HepG2 (cell line): ENCODE data around the gene RINL. TPM values are rescaled to one million over a fixed set of nuclear protein-coding genes. Genes with fewer than 3 reads are reported as not detected.

Experiments used
- AGO1 ChIP-seq: fragments of 200-400 bp; formaldehyde crosslinking; IDR thresholded peaks from 2 replicates; pipeline ENCODE4 v1.6.1; 2017; ENCODE audit warnings: mild to moderate bottlenecking, low read depth, low read length, moderate library complexity; ENCODE audit not compliant: poor library complexity, severe bottlenecking
- ATAD3A ChIP-seq: sonication (generic); formaldehyde crosslinking; IDR thresholded peaks from 2 replicates; pipeline ENCODE4 v1.4.0; 2020; ENCODE audit warnings: missing genetic modification reagents
- CBX2 ChIP-seq, 2 experiments: fragments of 200-600 bp in 1 of 2; sonication (generic); formaldehyde crosslinking in 1 of 2; IDR thresholded peaks; 2 replicates each; pipeline versions ENCODE4 v1.7.0 to v1.8.1; 2018 to 2022; ENCODE audit warnings: low read depth in 2 of 2, low read length in 1 of 2, mild to moderate bottlenecking in 1 of 2, missing genetic modification reagents in 1 of 2
- ERF ChIP-seq: IDR thresholded peaks from 2 replicates; pipeline ENCODE4 v1.6.1; 2018; ENCODE audit warnings: missing biosample characterization, missing genetic modification reagents
- HIVEP1 ChIP-seq: sonication (generic); formaldehyde crosslinking; IDR thresholded peaks from 2 replicates; pipeline ENCODE4 v1.4.0; 2020; ENCODE audit warnings: mild to moderate bottlenecking, missing genetic modification reagents
- KMT2A ChIP-seq: sonication (generic); formaldehyde crosslinking; IDR thresholded peaks from 2 replicates; pipeline ENCODE4 v1.4.0; 2020; ENCODE audit warnings: missing genetic modification reagents
- NR2C2 ChIP-seq: sonication (generic); formaldehyde crosslinking; IDR thresholded peaks from 2 replicates; pipeline ENCODE4 v1.4.0; 2020; ENCODE audit warnings: missing genetic modification reagents, mild to moderate bottlenecking, moderate library complexity, borderline replicate concordance
- TBP ChIP-seq: sonication (generic); formaldehyde crosslinking; IDR thresholded peaks from 2 replicates; pipeline ENCODE4 v1.5.0; 2020; ENCODE audit warnings: missing genetic modification reagents
- TEAD3 ChIP-seq: optimal IDR thresholded peaks from 2 replicates; pipeline ENCODE3; 2016; ENCODE audit warnings: borderline replicate concordance
- ZNF343 ChIP-seq: sonication (generic); formaldehyde crosslinking; IDR thresholded peaks from 2 replicates; pipeline ENCODE4 v1.4.0; 2020; ENCODE audit warnings: mild to moderate bottlenecking, missing genetic modification reagents
- ZNF460 ChIP-seq: sonication (generic); formaldehyde crosslinking; IDR thresholded peaks from 2 replicates; pipeline ENCODE4 v1.5.1; 2020; ENCODE audit warnings: missing genetic modification reagents, mild to moderate bottlenecking, borderline replicate concordance
- polyA plus RNA-seq, 8 experiments: library from polyadenylated mRNA; depleted of rRNA in 3 of 8; stranded (reverse) in 7 of 8; unstranded in 1 of 8; fragments of >200 nt; fragmentation: Illumina TruSeq in 4 of 8; extraction: Trizol in 4 of 8; gene quantifications; 2 replicates each; pipeline versions ENCODE4 v1.2.1 to v1.2.3, GENCODE V29; 2011 to 2016; ENCODE audit warnings: low read depth in 4 of 8, missing spikeins in 1 of 8, mixed read lengths in 1 of 8; ENCODE audit not compliant: insufficient read depth in 1 of 8
- total RNA-seq, 5 experiments: library from RNA; depleted of rRNA; stranded (reverse); fragments of >200 nt; fragmentation: Illumina TruSeq; extraction: Trizol; gene quantifications; 2 replicates each; pipeline ENCODE4 v1.2.3, GENCODE V29; 2016; ENCODE audit warnings: low read depth in 1 of 5
- TF ChIP-seq, protein P1 (sequence below), 2 experiments: fragments of 450-650 bp in 1 of 2; sonication (generic) in 1 of 2; formaldehyde crosslinking in 1 of 2; IDR thresholded peaks; 2 replicates each; pipeline versions ENCODE4 v1.6.1 to v1.8.0; 2016 to 2022; ENCODE audit warnings: antibody characterized with exemption in 1 of 2, mild to moderate bottlenecking in 1 of 2, missing genetic modification reagents in 1 of 2
- TF ChIP-seq, protein P2 (sequence below): IDR thresholded peaks from 2 replicates; pipeline ENCODE4 v1.6.1; 2012; ENCODE audit warnings: inconsistent platforms
- TF ChIP-seq, protein P3 (sequence below): sonication (generic); formaldehyde crosslinking; IDR thresholded peaks from 2 replicates; pipeline ENCODE4 v1.8.1; 2022; ENCODE audit warnings: low read depth, mild to moderate bottlenecking, missing genetic modification reagents

RINL gene
- total and polyA plus RNA-seq, 2 of the 13 experiments (the other 11 are each of a cell fraction or from before 2014, with no cell fraction given) = 11.4 to 18.0 TPM

DNA sequence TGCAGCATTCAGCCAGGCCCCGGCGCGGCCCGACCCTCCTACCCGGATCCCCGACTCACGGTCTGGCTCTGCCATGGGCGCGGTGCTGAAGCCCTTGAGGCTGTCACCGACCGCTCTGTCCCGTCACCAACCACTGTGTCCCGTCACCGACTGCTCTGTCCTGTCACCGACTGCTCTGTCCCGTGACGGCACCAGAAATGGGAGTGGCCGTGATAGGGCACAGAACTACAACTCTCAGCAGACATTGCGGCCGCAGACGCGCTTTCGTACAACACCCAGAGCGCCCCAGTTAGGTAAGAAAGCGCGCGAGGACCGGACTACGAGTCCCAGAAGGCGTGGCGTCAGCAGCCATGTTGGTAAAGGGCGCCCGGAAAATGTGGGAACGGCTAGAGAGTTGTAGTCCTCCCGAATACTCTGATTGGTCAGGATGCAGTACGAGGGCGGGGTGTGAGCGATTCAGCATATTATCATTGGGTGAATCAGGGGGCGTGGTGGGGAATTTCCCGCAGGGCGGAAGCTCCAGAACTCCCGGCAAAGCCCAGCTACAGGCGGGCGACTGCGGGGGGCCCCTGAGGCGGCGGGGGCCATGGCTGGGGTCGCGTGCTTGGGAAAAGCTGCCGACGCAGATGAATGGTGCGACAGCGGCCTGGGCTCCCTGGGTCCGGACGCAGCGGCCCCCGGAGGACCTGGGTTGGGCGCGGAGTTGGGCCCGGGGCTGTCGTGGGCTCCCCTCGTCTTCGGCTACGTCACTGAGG is 21.5 kb upstream of the RINL start, which contains the start of the genes NFKBIB and SIRT2 (continued):
- TF ChIP-seq CBX2 (IDR thresholded peaks at IDR 0.05; ENCODE audit: low read depth, low read length) (no peak), CBX2 (CRISPR knock-in tag; IDR thresholded peaks at IDR 0.05; ENCODE audit: low read depth) (no peak), HIVEP1 (CRISPR knock-in tag) (peak; percentile 96), NR2C2 (CRISPR knock-in tag) (peak; percentile 90), TEAD3 (CRISPR knock-in tag) (peak; percentile 66), AGO1 (no peak), ERF (peak; percentile 62; the same call in 1 of the 2 replicates), KMT2A (CRISPR knock-in tag) (peak; percentile 26; the same call in 1 of the 2 replicates), ATAD3A (CRISPR knock-in tag) (no peak), ZNF343 (0 out of 2 replicates have a peak, but pooled peaks have one; percentile 50), ZNF460 (CRISPR knock-in tag) (no peak), TBP (CRISPR knock-in tag) (no peak)
- TF ChIP-seq, protein P1, sequence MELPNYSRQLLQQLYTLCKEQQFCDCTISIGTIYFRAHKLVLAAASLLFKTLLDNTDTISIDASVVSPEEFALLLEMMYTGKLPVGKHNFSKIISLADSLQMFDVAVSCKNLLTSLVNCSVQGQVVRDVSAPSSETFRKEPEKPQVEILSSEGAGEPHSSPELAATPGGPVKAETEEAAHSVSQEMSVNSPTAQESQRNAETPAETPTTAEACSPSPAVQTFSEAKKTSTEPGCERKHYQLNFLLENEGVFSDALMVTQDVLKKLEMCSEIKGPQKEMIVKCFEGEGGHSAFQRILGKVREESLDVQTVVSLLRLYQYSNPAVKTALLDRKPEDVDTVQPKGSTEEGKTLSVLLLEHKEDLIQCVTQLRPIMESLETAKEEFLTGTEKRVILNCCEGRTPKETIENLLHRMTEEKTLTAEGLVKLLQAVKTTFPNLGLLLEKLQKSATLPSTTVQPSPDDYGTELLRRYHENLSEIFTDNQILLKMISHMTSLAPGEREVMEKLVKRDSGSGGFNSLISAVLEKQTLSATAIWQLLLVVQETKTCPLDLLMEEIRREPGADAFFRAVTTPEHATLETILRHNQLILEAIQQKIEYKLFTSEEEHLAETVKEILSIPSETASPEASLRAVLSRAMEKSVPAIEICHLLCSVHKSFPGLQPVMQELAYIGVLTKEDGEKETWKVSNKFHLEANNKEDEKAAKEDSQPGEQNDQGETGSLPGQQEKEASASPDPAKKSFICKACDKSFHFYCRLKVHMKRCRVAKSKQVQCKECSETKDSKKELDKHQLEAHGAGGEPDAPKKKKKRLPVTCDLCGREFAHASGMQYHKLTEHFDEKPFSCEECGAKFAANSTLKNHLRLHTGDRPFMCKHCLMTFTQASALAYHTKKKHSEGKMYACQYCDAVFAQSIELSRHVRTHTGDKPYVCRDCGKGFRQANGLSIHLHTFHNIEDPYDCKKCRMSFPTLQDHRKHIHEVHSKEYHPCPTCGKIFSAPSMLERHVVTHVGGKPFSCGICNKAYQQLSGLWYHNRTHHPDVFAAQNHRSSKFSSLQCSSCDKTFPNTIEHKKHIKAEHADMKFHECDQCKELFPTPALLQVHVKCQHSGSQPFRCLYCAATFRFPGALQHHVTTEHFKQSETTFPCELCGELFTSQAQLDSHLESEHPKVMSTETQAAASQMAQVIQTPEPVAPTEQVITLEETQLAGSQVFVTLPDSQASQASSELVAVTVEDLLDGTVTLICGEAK (IDR thresholded peaks at IDR 0.05) = no peak
- TF ChIP-seq, protein P1 (CRISPR knock-in tag; IDR thresholded peaks at IDR 0.05) = peak; percentile 72; the same call in 1 of the 2 replicates
- TF ChIP-seq, protein P2, sequence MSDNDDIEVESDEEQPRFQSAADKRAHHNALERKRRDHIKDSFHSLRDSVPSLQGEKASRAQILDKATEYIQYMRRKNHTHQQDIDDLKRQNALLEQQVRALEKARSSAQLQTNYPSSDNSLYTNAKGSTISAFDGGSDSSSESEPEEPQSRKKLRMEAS = peak; percentile 64
- TF ChIP-seq, protein P3, sequence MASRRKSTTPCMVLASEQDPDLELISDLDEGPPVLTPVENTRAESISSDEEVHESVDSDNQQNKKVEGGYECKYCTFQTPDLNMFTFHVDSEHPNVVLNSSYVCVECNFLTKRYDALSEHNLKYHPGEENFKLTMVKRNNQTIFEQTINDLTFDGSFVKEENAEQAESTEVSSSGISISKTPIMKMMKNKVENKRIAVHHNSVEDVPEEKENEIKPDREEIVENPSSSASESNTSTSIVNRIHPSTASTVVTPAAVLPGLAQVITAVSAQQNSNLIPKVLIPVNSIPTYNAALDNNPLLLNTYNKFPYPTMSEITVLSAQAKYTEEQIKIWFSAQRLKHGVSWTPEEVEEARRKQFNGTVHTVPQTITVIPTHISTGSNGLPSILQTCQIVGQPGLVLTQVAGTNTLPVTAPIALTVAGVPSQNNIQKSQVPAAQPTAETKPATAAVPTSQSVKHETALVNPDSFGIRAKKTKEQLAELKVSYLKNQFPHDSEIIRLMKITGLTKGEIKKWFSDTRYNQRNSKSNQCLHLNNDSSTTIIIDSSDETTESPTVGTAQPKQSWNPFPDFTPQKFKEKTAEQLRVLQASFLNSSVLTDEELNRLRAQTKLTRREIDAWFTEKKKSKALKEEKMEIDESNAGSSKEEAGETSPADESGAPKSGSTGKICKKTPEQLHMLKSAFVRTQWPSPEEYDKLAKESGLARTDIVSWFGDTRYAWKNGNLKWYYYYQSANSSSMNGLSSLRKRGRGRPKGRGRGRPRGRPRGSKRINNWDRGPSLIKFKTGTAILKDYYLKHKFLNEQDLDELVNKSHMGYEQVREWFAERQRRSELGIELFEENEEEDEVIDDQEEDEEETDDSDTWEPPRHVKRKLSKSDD = peak; percentile 91
